NCI-H1694 treated with DMSO at 0.1 percent for 48 hours (cell line): ENCODE data around the gene CD84.
"Not testable (repeated sequence)": the region's sequence is repeated elsewhere in the genome, so short reads cannot be mapped to it uniquely, and the experiment has no call there.

Experiments used
- DNase-seq: peaks from one replicate; lab custom pipeline; 2025; lab: John Stamatoyannopoulos, UW

CD84 gene

DNA sequence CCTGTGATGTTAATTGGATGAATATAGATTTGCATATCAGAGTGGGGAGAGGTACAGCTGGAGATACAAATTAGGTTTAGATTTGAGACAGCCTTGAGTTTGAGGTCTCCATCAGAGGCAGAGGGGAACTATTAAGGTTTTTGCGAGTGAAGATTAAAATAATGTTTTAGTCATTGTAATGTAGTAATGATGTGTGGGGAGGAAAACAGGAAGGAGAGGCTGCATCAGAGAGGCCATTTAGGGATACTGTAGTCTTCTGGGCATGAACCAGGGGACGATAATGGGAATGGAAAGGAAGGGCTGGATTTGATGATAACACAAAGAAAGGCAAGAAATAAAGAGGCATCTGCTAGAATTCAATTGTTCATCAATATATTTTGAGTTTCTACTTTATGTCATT lies 9.5 kb downstream of the CD84 start:
- no peak for DNase-seq

DNA sequence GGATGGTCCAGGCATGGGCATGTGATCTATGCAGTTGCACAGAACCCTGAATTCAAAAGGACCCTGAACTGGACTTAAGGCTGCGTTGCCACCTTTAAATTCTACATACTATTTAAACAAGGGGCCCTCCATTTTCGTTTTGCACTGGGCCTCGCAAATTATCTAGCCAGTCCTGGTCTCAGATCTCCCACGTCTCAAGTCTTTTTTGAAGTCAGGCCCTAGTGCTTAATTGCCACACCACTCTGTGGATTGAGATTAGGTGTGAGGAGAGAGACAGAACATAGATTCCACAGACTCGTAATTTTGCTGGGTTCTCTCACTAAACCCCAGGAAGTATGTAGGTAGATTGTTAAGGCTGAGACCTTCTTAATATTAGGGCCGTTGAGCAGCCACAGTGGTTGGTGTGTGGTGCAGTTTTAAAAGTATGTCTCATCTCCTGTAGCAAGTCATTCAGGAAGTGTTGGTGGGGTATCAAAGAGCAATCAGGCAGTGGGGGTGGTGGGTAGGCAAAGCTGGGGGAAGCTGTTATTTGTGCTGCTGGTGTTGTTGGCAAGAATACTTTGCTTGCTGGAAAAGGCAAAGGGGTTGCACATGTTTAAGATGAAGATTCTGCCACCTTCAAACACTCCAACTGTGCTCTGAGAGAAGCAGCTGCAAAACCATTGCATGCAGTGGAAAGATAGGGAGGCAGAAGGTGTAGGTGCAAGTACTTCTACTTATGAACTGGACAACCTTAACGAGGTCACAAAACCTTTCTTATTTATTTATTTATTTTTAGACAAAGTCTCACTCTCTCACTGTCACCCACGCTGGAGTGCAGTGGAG lies 11.2 kb downstream of the CD84 start:
- DNase-seq: no peak

DNA sequence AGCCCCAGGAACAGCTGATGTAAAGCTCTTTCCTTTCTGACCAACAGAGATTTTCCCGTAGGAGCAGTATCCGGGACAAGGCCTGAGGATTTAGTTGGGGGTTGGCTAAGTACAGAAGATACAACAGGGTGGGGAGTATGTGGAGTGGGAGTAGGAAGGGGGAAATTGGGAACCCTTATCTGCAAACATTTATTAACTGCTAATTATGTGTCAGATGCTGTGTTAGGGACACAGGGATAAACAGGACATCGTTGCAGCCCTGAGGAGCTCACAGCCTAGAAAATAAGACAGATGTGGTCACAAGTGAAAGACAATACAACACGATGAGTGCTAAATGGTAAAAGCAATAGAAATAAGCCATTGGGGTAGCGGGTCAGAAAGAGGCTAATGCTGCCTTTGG lies 12.0 kb downstream of the CD84 start:
- DNase-seq: no peak

DNA sequence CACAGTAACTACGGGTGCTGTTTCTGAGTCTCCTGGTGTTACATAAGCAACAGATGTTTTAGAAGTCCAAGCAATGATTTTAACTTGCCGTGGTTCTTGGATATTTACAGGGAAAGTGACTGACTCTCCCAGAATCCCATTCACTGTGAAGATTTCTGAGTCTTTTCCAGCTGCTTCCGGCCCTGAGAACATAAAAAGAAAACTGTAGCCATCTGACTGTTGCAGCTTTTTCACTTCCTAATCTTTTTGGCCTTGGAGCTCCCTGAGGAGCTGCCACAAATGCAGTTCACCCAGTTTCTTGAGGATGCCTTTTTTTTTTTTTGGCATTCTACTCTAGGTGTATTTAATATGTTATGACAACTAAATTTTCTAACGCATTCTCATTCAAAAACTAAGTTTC lies 13.7 kb downstream of the CD84 start:
- no peak for DNase-seq

DNA sequence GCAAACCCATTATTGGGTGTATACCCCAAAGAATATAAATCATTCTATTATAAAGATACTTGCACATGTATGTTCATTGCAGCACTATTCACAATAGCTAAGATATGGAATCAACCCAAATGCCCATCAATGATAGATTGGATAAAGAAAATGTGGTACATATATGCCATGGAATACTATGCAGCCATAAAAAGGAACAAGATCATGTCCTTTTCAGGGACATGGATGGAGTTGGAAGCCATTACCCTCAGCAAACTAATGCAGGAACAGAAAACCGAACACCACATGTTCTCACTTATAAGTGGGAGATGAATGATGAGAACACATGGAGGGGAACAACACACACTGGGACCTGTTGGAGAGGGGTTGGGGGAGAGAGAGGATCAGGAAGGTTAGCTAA lies 16.1 kb downstream of the CD84 start:
- DNase-seq: not testable (repeated sequence)

DNA sequence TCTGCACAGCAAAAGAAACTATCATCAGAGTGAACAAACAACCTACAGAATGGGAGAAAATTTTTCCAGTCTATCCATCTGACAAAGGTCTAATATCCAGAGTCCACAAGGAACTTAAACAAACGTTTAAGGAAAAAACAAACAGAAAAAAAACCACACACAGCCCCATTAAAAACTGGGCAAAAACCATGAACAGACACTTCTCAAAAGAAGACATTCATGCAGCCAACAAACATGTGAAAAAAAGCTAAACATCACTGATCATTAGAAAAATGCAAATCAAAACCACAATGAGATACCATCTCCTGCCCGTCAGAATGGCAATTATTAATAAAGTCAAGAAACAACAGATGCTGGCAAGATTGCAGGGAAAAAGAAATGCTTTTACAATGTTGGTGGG lies 16.6 kb downstream of the CD84 start:
- DNase-seq: not testable (repeated sequence)

DNA sequence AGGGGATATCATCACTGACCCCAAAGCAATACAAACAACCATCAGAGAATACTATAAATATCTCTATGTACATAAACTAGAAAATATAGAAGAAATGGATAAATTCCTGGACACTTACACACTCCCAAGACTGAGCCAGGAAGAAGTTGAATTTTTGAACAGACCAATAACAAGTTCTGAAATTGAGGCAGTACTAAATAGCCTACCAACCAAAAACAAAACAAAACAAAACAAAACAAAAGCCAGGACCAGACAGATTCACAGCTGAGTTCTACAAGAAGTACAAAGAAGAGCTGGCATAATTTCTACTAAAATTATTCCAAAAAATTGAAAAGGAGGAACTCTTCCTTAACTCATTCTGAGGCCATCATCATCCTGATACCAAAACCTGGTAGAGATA lies 18.5 kb downstream of the CD84 start:
- no peak for DNase-seq

DNA sequence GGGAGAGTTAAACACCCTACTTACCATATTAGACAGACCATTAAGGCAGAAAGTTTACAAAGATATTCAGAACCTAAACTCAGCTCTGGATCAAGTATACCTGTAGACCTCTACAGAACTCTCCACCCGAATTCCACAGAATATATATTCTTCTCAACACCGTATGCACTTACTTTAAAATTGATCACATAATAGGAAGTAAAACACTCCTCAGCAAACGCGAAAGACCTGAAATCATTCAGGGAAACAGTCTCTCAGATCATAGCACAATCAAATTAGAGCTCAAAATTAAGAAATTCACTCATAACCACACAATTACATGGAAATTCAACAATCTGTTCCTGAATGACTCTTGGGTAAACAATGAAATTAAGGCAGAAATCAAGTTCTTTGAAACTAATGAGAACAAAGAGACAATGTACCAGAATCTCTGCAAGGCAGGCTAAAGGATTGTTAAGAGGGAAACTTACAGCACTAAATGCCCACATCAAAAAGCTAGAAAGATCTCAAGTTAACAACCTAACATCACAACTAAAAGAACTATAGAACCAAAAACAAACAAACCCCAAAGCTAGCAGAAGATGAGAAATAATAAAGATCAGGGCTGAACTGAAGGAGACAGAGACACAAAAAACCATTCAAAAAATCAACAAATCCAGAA lies 19.1 kb downstream of the CD84 start:
- no peak for DNase-seq

DNA sequence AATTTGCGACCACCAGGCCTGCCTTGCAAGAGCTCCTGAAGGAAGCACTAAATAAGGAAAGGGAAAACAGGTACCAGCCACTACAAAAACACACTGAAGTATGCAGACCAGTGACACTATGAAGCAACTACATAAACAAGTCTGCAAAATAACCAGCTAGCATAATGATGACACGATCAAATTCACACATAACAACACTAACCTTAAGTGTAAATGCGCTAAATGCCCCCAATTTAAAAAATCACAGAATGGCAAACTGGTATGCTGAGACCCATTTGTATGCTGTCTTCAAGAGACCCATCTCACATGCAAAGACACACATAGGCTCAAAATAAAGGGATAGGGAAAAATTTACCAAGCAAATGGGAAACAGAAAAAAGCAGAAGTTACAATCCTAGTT lies 19.9 kb downstream of the CD84 start:
- not testable (repeated sequence) for DNase-seq

DNA sequence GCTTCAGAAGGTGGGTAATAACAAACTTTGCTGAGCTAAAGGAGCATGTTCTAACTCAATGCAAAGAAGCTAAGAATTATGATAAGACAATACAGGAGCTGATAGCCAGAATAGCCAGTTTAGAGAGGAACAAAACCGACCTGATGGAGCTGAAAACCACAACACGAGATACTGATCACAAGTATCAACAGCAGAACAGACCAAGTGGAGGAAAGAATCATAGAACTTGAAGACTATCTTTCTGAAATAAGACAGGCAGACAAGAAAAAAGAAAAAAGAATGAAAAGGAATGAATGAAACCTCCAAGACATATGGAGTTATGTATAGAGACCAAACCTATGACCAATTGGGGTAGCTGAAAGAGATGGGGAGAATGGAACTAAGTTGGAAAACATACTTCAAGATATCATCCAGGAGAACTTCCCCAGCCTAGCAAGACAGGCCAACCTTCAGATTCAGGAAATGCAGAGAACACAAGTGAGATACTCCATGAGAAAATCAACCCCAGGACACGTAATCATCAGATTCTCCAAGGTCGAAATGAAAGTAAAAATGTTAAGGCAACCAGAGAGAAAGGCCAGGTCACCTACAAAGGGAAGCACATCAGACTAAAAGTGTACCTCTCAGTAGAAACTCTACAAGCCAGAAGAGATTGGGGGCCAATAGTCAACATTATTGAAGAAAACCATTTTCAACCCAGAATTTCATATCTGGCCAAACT lies 20.5 kb downstream of the CD84 start:
- no peak for DNase-seq

DNA sequence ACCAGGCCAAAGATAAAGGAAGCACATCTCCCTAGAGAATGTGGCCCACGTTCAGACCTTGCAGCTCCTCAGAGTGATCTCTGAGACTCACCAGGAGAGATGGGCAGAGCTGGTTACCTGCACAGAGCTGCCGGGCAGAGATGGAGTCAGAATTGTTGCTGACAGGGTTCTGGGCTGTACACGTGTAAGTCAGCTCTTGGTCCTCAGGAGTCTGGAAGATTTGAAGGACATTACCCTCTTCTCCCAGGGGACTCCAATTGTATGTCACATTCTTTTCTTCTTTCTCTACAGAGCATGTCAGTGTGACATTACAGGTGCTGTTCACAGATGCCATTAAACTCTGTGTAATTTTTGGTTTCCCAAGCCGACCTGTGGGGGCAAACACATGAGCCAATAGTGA lies 25.5 kb downstream of the CD84 start:
- no peak for DNase-seq

DNA sequence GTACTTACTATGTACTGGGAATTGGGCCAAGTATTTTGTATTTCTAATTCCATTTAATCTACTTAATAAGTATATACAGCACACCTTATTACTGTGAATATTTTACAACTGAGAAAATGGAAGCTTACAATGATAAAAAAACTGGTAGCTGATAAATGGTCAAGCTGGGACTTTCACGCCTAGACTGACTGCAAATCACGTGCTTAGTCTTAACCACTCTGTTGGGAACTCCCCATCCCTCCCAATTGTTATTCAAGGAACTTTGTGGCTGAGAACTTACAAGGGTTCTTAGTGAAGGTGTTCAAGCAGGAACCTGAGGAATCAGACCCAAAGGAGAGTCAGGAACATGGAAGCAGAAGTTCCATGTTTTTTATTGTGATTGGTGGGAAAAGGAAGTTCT lies 26.9 kb downstream of the CD84 start:
- no peak for DNase-seq

DNA sequence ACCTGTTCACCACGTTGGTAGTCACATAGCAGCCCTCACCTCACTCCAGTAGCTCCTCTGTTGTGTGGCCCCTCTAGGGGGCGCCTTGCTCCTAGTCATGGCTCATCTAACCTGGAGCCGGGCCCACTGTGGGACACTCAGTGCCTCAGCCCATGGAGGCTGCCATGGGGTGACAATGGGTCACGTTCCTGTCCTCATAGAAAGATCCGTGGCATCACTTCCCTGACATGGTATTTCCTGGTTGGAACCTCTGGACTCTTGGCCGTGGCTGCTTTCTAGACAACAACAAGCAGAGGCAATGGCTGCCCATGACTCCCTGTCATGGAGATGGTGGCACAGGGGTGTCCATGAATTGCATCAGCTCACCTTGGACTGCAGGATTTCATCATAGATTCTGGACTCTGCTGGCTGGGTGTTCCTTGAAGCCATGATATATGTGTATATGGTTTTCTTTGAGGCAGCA lies 28.7 kb downstream of the CD84 start:
- DNase-seq: peak; percentile 100

DNA sequence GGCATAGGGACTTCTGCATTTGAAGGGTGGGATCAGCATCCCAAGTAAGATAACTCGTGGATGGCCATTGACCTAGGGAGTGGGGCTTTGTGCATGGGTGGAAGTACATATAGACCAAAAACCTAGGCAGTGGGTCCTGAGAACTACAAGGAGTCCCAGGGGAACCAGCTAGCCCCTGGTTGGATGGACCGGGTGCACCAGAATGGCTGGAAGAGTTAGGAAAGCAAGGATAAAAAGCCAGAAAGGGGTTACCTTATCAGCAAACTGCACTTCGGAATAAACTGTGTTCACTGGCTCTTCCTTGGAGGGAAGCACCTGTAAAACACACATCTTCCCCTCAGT lies 29.7 kb downstream of the CD84 start:
- DNase-seq: no peak

DNA sequence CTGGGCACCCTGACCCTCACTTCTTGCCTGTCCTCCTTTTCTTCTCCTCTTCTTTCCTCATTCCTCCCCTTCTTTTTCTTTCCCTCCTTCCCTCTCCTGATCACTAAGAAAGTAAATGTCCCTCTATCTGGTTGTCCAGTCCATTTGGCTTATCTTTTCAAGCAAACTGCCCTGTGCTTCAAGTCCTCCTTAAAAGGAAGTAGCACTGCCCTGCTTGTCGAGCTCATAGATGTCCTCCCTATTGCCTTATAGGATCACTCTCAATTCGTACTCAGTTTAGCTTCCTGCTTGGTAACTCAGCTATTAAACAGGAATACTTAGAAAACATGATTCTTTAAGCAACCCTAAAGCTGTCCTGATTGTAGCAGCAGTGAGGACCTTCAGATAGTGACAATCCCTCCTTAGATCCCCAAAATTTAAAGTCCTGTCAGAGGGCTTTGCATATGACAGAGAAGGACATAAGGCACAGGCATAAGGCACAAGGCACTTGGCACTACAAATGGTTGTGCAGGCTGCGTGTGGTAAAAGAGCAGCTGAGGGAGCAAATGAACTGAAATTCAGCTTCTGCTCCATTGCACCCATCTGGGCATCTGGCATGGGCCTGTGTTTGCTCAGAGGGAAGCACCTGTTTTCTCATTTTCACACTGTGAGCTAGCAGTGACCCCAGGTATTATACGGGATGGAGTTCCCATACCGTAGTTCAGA lies 30.2 kb downstream of the CD84 start:
- peak; percentile 100 for DNase-seq

DNA sequence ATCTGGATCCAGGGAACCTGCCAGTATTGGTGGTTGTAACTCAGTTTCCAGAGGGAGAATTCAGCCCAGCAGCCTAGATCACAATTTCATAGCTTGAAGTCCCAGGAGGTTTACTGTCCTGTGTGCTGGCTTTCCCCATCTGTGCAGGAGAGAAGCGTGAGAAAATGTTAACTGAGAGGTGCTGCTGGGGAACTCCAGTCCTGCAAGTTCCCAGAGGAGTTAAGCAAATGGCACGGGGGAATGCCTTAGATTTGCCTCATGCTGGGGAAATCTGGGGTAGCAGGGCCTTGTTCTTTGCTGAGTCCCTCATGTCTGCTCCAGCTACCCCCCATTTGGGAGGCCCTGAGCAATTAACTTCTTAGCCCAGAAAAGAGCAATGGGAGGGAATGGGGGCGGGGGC lies 31.1 kb downstream of the CD84 start:
- peak; percentile 100 for DNase-seq

DNA sequence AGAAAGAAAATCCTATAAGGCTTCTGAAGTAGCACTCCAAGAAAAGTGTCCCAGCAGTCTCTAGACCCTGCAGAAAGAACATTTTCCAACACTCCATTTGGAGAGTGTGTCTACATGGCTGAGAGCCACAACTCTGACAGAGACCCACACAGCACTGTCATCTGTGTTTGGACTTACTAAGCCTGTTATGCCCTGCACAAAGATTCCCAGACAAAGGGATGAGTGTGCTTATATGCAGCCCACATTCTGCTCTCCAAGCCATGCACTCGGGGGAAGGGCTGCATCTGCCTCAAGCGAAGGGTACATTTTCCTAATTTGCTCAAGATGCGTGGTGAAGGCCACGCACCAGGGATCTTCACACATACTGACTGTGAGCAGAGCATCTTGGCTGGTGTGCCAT lies 31.9 kb downstream of the CD84 start:
- peak; percentile 100 for DNase-seq

DNA sequence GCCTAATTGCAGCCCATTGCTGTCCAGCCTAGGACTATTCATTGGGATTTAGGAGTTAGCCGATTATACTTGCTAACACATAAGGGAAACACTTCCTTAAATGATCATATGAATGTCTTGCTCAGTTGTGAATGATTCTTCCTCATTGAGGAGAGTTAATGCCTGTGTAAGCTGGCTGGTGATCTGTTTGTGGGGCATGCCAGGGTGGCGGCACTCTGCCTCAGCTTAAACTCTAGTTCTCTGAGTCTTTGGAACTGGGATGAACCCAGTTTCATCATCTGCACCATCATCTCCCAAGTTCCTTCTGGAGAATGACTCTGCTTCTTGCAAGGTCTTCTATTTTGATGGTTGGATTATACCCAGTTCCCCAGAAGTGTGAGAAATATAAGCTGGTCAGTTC lies 32.4 kb downstream of the CD84 start:
- DNase-seq: no peak

DNA sequence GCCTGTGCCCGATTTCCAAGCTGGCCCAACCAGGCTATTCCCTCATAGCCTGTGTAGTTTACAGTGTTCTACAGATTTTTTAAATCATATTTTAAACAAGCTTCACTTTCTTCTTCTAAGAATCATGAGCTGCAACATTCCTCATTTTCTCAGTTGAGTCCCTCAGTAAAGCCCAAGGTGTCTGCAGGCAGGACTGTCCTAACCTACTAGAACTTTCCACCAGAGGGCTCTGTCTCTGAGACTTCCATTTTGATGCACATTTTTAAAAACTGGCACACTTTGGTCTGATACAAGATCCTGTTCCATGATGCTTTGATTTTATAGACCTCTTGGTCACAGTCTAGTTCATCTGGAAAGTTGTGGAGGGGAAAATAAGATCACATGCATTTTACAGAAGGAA lies 34.6 kb downstream of the CD84 start:
- DNase-seq: peak; percentile 100

DNA sequence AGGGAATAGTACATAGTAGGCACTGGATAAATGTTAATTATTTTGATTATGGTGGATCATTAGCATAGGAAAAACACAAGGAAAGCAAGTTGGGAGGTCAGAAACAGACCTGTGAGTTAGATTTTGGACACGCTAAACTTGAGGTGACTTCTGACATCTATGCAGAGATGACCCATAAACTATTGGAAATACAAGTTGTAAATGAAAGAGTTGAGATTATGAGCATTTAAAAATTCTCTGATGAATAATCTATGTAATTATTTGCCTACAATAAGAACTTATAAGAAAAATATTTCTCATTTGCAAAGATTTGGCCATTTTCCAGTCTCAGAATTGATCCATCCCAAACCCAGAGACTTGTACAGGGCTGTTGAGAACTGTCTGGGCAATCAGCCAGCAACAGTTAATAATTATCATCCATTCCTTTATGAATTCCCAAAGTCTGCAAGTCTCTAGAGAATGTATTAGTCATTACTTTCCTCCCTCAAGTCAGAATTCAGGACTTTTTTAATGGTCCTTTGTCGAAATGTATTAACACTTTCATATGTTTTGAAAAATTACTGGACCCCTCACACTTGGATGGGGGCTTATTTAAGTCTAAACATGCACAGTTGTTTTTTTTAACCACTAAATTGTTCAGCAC lies 36.9 kb downstream of the CD84 start:
- no peak for DNase-seq

DNA sequence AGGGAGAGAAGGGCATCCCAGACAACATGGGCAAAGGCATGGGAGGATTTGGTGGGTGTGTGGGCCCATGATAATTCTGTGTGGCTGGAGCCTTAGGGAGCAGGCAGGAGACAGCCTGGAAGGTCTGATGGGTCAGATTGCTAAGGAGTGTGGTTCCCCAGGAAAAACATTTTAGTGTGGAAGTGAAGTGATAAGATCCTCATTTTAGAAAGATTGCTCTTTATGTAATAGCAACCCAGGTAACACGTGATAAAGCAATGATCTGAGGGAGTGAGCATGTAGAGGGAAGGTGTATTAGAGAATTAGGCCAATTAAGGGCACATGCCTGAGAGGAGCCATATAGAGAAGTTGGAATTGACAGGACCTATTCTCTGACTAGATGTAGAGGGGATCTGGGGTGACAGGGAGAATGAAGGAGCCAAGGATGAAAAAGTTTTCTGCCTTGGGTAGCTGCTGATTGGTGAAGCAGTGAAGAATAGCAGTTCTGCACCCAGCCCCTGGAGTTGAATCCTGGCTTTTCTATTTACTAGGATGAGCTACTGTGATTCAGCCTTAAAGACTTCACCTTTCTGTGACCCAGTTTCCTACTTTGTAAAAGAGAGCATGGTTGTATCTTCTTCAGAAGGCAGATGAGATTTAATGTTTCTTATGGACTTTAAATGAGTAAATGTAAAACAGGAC lies 37.5 kb downstream of the CD84 start:
- DNase-seq: no peak
